ENCODE data around the gene IRAK3.

DNA sequence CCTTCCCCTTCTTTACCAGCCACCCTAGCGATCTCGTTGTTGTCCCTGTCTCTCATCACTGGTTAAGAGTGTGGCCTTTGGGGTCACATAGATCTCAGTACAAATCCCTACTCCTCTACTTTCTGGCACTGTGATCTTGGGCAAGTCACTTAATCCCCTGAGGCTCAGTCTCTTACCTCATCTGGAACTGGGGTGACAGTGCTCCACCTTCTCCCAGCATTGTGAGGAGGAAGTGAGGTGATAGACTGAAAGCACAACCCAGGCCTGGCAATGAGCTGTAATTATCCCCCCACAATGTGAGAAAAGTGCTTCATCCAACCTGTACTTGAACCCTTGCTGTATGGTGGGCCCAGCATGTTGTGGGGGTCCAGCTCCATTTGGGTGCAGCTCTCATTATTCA lies 48.0 kb downstream of the IRAK3 start:
- TF ChIP-seq, protein P1, sequence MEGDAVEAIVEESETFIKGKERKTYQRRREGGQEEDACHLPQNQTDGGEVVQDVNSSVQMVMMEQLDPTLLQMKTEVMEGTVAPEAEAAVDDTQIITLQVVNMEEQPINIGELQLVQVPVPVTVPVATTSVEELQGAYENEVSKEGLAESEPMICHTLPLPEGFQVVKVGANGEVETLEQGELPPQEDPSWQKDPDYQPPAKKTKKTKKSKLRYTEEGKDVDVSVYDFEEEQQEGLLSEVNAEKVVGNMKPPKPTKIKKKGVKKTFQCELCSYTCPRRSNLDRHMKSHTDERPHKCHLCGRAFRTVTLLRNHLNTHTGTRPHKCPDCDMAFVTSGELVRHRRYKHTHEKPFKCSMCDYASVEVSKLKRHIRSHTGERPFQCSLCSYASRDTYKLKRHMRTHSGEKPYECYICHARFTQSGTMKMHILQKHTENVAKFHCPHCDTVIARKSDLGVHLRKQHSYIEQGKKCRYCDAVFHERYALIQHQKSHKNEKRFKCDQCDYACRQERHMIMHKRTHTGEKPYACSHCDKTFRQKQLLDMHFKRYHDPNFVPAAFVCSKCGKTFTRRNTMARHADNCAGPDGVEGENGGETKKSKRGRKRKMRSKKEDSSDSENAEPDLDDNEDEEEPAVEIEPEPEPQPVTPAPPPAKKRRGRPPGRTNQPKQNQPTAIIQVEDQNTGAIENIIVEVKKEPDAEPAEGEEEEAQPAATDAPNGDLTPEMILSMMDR (IDR thresholded peaks at IDR 0.05): no peak
- no peak for TF ChIP-seq POLR2AphosphoS5 (IDR thresholded peaks at IDR 0.05)
- TF ChIP-seq POLR2A (IDR thresholded peaks at IDR 0.05; ENCODE audit: low read depth): no peak
- no peak for TF ChIP-seq EP300 (IDR thresholded peaks at IDR 0.05)

Measured in esophagus muscularis mucosa (tissue), 4 donors.